Activated T-helper 1 cell treated with anti-CD3 and anti-CD28 coated beads, Interleukin-12 subunit alpha, Interleukin-12 subunit beta, Interleukin-2, Interleukin-4 antibody, amounts not matched to agents 30 ng/mL and 10 ng/mL and 1 ng/mL, durations not matched to agents 14 hours and 24 hours and 36 hours (primary cell): ENCODE measurements around the gene ROR2. TPM values are rescaled to one million over a fixed set of nuclear protein-coding genes. Genes with fewer than 3 reads are reported as not detected.

Experiments
- DNase-seq: peaks from one replicate; pipeline ENCODE4 v3.0.0; 2021; ENCODE audit warnings: low spot score
- H3K27ac Mint-ChIP-seq: one replicate; pipeline ENCODE4 v1.8.0; 2021; ENCODE audit warnings: mild to moderate bottlenecking, mixed read lengths
- H3K27me3 Mint-ChIP-seq: one replicate; pipeline ENCODE4 v1.8.0; 2022; ENCODE audit warnings: mild to moderate bottlenecking, moderate library complexity, mixed read lengths; ENCODE audit not compliant: insufficient read depth
- H3K36me3 Mint-ChIP-seq: one replicate; pipeline ENCODE4 v1.8.0; 2021; ENCODE audit warnings: low read depth, mixed read lengths
- H3K4me1 Mint-ChIP-seq: one replicate; pipeline ENCODE4 v1.8.0; 2021; ENCODE audit warnings: low read depth, mixed read lengths
- H3K4me3 Mint-ChIP-seq: one replicate; pipeline ENCODE4 v1.8.0; 2021; ENCODE audit warnings: mild to moderate bottlenecking, moderate library complexity, mixed read lengths
- H3K9me3 Mint-ChIP-seq: one replicate; pipeline ENCODE4 v1.8.0; 2021; ENCODE audit warnings: mixed read lengths
- intact Hi-C: fragments of 100-400 bp; cut with micrococcal nuclease; formaldehyde crosslinking; loops from one replicate; pipeline ENCODE4 v1.15.1; 2024
- total RNA-seq: library from RNA; stranded (reverse); gene quantifications from 2 replicates; pipeline ENCODE4 v1.2.3, GENCODE V29; 2022

The ROR2 gene
- total RNA-seq, 1 donor from 2014 or later, result 1.6 TPM

DNA sequence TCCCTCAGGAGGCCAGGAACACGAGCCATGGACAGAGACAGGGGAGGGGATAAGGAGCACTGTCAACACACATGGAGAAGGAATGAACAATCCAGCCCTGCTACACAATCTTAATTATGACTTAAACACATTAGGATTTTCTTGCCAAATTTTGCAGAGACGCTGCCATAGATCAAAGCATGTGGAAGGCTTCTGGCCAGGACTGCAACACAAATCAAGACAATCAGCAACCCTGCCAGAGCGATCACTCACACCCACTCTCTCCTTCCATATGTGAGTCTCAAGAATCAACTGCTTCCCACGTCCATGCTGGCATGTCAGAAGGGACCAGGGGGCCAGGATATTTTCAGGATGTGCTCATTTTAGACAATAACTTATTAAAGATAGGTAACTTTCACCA lies 85.6 kb downstream of the ROR2 start:
- Mint-ChIP-seq H3K27me3 (peaks cover 34% of the 10 kb centered on the region), H3K27ac (no peak overlapping the region), H3K36me3 (no peaks in the 10 kb centered on the region), H3K9me3 (no peaks in the 10 kb centered on the region), H3K4me3 (no peak overlapping the region), H3K4me1 (no peaks in the 10 kb centered on the region)
- intact Hi-C loops, result no loop called here
- no peak for DNase-seq

DNA sequence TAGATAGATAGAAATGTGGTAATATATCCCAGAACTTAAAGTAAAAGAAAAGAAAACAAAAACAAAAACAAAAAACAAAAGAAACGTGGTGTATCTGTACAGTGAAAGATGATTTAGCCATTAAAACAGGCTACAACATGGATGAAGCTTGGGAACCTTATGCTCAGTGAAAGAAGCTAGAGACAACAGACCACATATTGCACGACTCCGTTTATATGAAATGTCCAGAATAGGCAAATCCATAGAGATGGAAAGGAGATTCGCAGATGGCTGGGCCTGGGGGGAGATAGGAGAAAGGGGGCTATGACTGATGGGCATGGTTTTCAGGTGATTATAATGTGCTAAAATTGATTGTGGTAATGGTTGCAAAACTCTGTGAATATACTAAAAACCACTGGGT lies 86.6 kb downstream of the ROR2 start:
- intact Hi-C loops, result no loop called here
- no peak for DNase-seq
- peaks cover 27% of the 10 kb centered on the region for H3K27me3 Mint-ChIP-seq
- H3K9me3 Mint-ChIP-seq, result no peaks in the 10 kb centered on the region
- no peak overlapping the region for H3K27ac Mint-ChIP-seq
- H3K36me3 Mint-ChIP-seq, result no peaks in the 10 kb centered on the region
- H3K4me1 Mint-ChIP-seq, result no peaks in the 10 kb centered on the region
- H3K4me3 Mint-ChIP-seq, result no peak overlapping the region

DNA sequence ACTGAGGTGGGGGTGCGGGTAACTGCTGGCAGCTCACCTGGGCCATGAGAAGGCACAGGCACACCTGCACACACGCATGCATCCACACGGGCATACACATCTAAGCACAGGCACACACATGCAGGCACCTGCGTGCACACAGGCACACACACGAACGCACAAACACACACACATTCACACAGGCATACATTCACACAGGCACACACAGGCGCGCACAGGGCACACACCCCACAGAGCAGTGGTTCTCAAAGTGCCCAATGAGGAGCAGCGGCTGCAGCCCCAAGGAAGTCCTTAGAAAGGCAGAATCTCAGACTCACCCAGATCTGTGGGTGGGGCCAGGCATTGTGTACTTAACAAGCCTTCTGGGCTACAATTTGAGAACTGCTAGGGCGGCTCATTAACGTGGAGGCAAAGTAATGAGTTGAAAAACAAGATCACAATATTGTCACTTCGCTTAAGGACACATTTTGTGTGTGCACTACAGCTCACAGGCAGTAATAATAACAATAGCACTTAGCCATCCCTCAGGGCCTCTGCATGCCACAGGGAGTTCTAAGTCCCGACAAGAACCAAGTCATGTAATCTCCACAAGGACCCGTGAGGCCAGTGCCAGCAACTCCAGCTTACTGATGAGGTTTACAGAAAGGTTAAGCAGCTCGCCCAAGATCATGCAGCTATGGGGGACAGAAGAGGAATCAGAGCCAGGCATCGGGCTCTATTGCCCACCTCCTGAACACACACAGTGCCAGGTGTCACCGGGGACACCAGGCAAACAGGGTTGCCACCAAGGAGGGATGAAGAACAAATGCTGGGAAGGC lies 91.6 kb downstream of the ROR2 start:
- H3K36me3 Mint-ChIP-seq, result no peaks in the 10 kb centered on the region
- peaks cover 8% of the 10 kb centered on the region for H3K27me3 Mint-ChIP-seq
- DNase-seq, result no peak
- H3K27ac Mint-ChIP-seq, result no peak overlapping the region
- H3K4me1 Mint-ChIP-seq, result no peaks in the 10 kb centered on the region
- H3K9me3 Mint-ChIP-seq, result no peaks in the 10 kb centered on the region
- H3K4me3 Mint-ChIP-seq, result no peak overlapping the region
- intact Hi-C loops, result no loop called here

DNA sequence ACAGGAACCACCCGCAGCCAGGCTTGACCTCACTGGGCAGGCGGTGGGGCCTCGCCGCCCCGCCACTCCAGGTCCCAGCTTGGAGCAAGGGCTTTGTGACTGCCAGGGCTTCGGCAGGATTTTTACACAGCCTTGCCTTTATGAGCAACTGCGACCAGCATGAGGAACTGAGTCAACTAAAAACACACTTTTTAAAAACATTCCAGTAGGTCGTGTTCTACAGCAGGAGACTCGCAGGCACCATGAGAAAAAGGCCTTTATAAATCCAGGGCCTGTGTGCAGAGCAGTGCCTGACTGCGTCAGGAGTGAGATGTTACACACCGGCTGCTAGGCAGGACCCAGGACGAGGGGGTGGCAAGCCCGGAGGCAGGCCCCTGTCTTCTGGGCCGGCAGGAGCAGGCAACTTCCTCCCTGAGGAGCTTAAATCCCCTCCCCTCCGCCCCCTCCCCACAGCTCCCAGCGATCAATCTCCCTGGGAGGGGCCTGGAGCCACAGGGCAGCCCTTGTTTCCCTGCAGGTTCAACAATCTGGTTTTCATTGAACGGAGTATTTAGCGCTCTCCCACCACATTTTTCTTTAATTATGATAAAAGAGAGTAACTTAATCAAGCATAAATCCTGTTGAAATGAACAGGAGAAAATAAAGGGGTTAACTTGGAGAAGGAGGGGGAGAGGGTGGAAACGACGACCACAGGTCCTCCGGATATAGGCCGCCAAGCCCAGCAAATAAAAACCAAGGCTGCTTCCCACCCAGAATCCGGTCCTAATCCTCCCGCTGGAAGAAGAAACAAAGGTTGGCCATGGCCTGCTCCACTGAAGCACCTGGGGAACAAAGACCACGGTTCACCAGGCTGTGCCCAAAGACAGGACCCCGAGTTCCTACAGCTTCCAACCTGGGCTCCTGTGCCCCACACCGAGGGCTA lies 92.5 kb downstream of the ROR2 start:
- DNase-seq, result no peak
- Mint-ChIP-seq H3K4me3 (no peak overlapping the region), H3K27ac (no peak overlapping the region), H3K9me3 (no peaks in the 10 kb centered on the region), H3K36me3 (no peaks in the 10 kb centered on the region), H3K27me3 (peaks cover 8% of the 10 kb centered on the region), H3K4me1 (no peaks in the 10 kb centered on the region)
- intact Hi-C loops, result no loop called here

DNA sequence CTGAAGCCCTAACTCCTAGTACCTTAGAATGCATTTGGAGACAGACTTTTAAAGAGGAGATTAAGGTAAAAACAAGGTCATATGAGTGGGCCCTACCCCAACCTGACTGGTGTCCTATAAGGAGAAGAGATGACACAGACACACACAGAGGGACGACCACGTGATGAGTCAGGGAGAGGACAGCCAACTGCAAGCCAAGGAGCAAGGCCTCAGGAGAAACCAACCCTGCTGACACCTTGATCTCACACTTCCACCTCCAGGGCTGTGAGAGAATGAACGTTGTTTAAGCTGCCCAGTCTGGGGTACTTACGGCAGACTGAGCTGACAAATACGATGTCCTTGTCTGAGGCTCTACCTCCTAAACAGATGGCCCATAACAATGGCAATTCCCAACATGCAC lies 93.6 kb downstream of the ROR2 start:
- Mint-ChIP-seq H3K36me3 (no peaks in the 10 kb centered on the region), H3K4me3 (no peak overlapping the region), H3K9me3 (no peaks in the 10 kb centered on the region), H3K27ac (no peak overlapping the region), H3K4me1 (no peaks in the 10 kb centered on the region), H3K27me3 (peaks cover 3% of the 10 kb centered on the region)
- DNase-seq, result no peak
- intact Hi-C loops, result no loop called here

DNA sequence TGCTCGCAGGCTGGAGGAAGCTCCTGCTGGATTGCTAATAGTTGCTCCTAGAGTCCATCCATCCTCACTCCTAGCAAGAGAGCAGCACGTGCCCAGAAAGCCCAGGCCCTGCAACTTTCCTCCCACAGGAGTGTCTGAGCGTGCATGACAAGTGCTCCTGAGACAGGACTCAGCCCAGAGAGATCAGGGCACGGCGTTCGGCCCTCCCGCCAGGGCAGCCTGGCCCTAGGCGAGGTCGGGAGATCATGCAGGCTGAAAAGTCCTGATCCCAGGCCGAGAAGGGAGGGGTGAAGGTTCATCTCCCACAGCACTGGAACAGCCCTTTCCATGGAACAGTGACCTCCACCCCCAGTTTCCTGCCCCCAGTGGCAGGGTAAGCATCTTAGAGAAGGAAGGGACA lies 94.8 kb downstream of the ROR2 start:
- no peaks in the 10 kb centered on the region for H3K36me3 Mint-ChIP-seq
- H3K27me3 Mint-ChIP-seq, result peaks cover 3% of the 10 kb centered on the region
- no peaks in the 10 kb centered on the region for H3K4me1 Mint-ChIP-seq
- no peak for DNase-seq
- intact Hi-C loops, result no loop called here
- no peak overlapping the region for H3K27ac Mint-ChIP-seq
- H3K4me3 Mint-ChIP-seq, result no peak overlapping the region
- no peaks in the 10 kb centered on the region for H3K9me3 Mint-ChIP-seq

DNA sequence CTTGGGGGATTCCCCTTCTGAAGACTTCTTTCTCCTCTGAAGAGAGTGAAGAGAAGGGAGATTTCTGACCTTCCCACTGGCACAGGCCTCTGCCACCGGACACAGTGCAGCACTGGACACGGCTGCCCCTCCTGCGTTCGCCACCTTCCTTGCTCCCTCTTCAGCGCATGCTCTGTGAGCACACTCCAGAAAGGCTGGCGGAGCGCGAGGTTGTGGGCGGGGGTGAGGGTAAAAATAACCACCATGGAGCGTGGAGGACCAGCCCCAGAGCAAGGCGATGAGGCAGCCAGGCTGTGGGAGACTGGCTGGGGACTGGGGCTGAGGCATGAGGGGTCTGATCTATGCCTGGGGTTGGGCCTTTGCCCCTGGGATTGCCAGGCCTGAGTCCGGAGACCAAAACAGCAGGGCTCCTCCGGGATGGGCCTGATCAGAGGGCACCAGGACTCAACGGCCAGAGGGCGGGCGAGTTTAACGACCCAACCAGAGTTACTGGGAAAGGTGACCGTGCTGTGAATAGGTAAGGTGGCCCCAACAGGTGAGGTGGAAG lies 97.2 kb downstream of the ROR2 start:
- no peak overlapping the region for H3K27ac Mint-ChIP-seq
- H3K4me1 Mint-ChIP-seq, result peaks cover 3% of the 10 kb centered on the region
- H3K4me3 Mint-ChIP-seq, result no peak overlapping the region

DNA sequence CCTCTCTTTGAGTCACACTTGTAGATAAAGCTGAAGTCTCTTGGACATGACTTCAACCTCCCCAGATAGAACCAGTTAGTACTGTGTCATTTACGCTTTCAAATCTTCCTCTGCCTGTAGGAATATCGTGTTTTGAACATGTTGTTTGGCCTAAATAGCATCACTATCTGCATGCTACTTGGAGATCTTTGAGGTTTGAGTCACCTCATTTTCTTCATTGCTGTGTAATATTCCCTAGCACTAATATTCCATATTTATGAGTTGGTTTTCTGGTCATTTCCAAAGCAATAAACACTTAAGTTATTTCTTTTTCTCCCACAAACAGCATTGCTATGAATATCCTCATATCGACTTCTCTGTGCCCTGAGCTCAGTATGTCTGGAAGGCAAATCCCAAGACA lies 100.3 kb downstream of the ROR2 start:
- no peak overlapping the region for H3K27ac Mint-ChIP-seq
- intact Hi-C loops, result no loop called here
- H3K9me3 Mint-ChIP-seq, result no peaks in the 10 kb centered on the region
- peaks cover 15% of the 10 kb centered on the region for H3K4me1 Mint-ChIP-seq
- no peaks in the 10 kb centered on the region for H3K36me3 Mint-ChIP-seq
- H3K4me3 Mint-ChIP-seq, result no peak overlapping the region
- peaks cover 3% of the 10 kb centered on the region for H3K27me3 Mint-ChIP-seq
- no peak for DNase-seq

More for the DNA sequence above, 97.2 kb downstream of the ROR2 start:
- Mint-ChIP-seq H3K36me3 (no peaks in the 10 kb centered on the region), H3K9me3 (no peaks in the 10 kb centered on the region), H3K27me3 (peaks cover 3% of the 10 kb centered on the region)
- intact Hi-C loops, result no loop called here
- no peak for DNase-seq

DNA sequence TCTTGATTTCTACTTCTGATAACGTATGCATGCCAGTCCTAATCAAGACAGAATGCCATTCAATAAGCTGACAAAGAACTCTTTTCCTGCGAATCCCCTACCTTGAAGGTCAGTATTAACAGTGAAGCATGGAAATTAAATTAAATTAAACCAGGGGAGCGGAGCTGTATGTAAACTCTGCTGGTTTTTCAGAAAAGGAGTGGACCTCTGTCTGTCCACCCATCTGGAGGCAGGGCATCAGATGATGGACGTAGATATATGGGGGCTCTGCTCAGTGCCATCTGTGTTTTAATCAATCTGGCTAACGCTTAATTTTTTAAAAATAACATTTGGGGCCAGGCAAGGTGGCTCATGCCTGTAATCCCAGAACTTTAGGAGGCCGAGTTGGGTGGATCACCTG lies 101.9 kb downstream of the ROR2 start:
- DNase-seq, result no peak
- Mint-ChIP-seq H3K4me3 (no peak overlapping the region), H3K36me3 (no peaks in the 10 kb centered on the region), H3K4me1 (peaks cover 27% of the 10 kb centered on the region), H3K27me3 (peaks cover 10% of the 10 kb centered on the region), H3K27ac (no peak overlapping the region), H3K9me3 (no peaks in the 10 kb centered on the region)
- intact Hi-C loops, result no loop called here

DNA sequence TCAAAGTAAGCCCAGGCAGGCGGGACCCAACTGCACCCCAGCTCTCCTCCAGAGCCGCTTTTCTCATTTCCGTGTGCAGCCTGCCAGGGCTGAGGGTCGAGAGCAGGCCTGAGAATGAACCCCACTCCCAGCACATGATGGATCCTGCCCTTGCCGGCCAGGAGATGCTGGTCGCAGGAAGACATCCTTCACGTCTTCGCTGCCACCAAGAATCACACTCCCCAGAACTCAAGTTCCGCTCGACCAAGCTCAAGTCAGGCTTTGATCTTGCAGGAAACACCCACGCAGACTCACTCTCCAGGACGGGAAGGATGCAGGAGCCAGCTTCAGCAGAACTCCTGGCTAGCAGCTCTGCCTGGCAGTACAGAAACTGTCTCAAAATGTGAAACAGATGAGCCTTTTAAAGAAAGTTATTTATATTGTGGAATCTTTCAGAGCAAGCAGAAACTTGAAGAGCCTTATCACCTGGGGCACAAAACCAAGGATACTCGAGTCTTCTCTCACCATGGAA lies 102.4 kb downstream of the ROR2 start:
- peaks cover 10% of the 10 kb centered on the region for H3K27me3 Mint-ChIP-seq

DNA sequence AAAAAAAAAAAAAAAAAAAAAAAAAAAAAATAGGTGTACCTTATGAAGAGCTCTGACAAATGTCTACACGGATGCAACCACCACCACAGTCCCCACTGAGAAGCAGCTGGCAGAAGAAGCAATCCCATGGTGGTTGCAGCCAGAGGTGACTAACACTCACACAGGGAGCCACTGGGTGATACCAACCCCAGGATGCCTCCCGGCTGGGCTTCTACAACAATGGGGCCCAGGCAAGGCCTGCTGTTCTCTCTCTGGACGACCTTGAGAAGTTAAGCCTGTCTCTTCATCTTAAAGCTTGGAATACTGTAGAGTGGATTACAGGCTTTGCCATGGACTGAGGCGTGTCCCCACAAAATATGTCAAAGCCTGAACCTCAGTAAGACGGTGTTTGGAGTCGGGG lies 104.1 kb downstream of the ROR2 start:
- H3K36me3 Mint-ChIP-seq, result no peaks in the 10 kb centered on the region
- peaks cover 12% of the 10 kb centered on the region for H3K27me3 Mint-ChIP-seq
- H3K9me3 Mint-ChIP-seq, result no peaks in the 10 kb centered on the region
- peaks cover 27% of the 10 kb centered on the region for H3K4me1 Mint-ChIP-seq
- no peak for DNase-seq
- no peak overlapping the region for H3K27ac Mint-ChIP-seq
- intact Hi-C loops, result no loop called here
- no peak overlapping the region for H3K4me3 Mint-ChIP-seq

More for the DNA sequence above, 102.4 kb downstream of the ROR2 start:
- H3K27ac Mint-ChIP-seq, result no peak overlapping the region
- peaks cover 27% of the 10 kb centered on the region for H3K4me1 Mint-ChIP-seq
- no peaks in the 10 kb centered on the region for H3K9me3 Mint-ChIP-seq
- intact Hi-C loops, result no loop called here
- H3K4me3 Mint-ChIP-seq, result no peak overlapping the region
- no peaks in the 10 kb centered on the region for H3K36me3 Mint-ChIP-seq
- no peak for DNase-seq

DNA sequence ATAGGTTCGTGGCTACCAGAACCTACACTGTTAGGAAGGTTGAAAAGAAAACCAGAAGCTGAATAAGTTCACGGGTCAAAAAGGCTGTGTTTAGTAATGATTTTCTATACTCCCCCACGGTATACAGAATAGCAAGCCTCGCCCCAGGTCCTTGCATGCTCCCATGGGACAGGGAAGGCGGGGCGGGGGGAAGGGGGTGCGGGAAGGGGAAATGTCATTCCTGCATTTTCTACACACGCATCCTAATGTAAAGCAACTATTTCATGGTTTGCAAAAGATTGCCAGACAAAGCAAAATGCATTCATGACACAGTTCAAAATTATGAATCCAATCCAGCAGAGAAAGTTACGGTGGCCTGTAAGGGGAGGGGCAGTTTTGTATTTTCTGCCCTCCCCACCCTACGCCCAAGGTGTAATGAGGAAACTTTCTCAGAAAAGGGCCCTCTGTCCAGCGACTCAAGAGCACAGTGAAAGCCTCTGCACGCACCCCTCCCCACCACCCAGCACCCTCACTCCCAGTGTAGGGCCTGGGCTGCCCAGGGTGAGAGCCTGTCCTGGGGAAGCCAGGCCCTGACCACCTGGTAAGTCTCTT lies 105.2 kb downstream of the ROR2 start:
- DNase-seq, result no peak
- Mint-ChIP-seq H3K4me1 (peaks cover 27% of the 10 kb centered on the region), H3K9me3 (no peaks in the 10 kb centered on the region), H3K36me3 (no peaks in the 10 kb centered on the region), H3K27me3 (peaks cover 9% of the 10 kb centered on the region), H3K27ac (no peak overlapping the region), H3K4me3 (no peak overlapping the region)
- intact Hi-C loops, result no loop called here
